ENCODE data around the gene MYADML2.

MYADML2 gene

GRCh38 chr17:81939218-81939617, 7.8 kb downstream of the MYADML2 start:
- DNase-seq (ENCODE audit: low spot score) = no peak

DNA sequence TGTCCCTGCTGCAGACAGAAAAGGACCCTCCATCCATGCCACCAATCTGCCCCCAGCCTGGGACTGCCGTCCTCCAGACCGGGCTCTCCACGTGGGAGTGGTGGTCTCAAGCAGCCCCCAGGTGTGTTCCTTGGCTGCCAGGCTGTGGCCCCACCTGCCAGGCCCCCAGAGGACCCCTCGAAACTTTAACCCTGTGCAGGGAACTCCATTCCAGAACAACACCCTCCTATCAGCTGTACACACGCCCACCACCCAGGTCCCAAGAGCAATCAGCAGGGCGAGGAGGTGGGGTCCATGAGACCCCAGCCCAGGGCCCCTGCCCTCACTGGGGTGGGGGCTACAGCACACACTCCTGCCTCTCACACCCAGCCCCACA, 11.3 kb downstream of the MYADML2 start:
- DNase-seq (ENCODE audit: low spot score) = no peak

DNA sequence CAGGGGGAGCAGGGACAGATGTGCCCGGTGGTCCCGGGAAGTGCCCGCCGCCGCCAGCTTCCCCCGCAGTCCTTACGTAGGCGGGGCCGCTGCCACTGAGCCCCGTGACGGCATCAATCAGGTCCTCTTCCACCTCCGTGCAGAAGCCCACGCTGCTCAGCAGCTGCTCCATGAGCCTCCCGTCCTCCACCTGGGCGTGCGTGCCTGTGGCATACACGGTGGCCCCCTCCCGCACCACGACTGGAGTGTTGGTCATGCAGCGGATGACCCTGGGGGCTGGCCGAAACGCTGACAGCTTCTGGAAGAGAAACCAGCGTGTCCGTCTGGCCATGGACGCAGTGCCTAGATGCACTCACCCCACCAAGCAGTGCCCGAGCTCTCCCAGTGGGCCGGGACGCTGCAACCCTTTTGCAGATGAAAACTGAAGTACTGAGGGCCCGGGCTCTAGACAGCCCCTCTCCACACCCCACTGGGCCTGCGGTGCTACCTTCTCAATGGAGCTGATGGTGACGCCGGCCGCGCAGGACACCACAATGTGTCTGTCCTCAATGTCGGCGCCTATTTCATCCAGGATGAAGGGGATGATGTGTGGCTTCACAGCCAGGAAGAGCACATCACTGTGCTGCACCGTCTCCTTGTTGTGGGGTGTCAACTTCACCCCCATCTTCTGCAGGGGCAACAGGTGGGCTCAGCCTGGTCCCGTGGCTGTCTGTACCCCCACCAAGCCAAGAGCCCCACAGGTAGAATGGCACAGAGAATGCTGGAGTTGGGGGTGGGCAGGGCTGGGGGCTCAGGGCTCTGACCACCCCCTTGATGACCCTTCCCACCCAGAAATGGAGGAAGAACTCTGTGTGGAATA, 12.0 kb downstream of the MYADML2 start:
- no peak for DNase-seq (ENCODE audit: low spot score)

- no peak for DNase-seq (ENCODE audit: low spot score)
Measured at GRCh38 chr17:81934098-81934757, 12.8 kb downstream of the MYADML2 start.

- DNase-seq (ENCODE audit: low spot score) = no peak
Measured at GRCh38 chr17:81933178-81933699, 13.8 kb downstream of the MYADML2 start.

DNA sequence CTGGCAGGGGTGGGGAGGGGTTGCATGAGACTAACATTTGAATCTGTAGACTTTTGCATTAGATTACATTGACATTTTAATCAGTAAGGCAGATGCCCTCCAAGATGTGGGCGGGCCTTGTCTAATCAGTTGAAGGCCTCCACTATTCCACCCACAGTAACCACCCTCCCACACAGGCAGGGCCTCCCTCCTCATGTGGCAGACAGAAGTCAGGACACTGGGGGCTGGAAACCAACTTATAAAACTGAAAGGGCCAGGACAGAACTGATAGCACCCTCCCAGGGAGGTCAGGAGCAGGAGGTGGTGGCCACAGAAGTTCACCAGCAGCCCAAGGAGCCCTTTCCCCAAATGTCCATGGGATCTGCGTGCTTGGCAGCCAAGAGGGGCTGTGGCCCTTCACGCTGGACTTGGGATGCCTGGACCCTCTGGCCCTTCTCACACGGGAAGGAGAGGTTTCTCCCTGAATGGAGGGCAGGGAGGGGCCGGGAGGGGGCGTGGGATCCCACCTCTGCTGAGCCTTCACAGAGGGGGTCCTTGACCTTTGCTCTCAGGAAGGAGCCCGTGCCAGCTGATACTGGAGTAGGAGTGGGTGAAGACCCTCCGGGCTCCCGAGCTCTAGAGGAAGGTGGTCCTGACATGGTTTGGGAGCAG, 14.6 kb downstream of the MYADML2 start:
- no peak for DNase-seq (ENCODE audit: low spot score)

GRCh38 chr17:81931557-81932332, 15.3 kb downstream of the MYADML2 start:
- DNase-seq (ENCODE audit: low spot score) = no peak

DNA sequence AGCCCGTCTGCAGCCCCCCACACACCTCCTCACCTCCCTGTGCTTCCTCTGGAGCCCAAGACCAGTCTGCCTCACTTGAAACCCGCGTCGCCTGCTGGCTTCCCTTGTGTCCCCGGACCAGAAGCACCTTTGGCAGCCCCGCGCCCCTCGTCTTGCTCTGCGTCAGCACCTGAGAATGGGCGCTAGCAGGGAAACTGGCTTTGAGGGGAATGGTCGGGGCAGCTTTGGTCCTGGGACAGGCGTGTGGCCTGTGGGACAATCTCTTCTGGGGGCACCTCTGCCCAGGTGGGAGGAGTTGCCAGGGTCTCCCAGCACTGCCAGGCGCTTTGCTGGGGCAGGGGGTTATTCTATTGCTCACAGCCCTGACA, 15.9 kb downstream of the MYADML2 start:
- no peak for DNase-seq (ENCODE audit: low spot score)

GRCh38 chr17:81930142-81931125, 16.6 kb downstream of the MYADML2 start:
- no peak for DNase-seq (ENCODE audit: low spot score)

GRCh38 chr17:81929253-81930141, 17.5 kb downstream of the MYADML2 start:
- no peak for DNase-seq (ENCODE audit: low spot score)

DNA sequence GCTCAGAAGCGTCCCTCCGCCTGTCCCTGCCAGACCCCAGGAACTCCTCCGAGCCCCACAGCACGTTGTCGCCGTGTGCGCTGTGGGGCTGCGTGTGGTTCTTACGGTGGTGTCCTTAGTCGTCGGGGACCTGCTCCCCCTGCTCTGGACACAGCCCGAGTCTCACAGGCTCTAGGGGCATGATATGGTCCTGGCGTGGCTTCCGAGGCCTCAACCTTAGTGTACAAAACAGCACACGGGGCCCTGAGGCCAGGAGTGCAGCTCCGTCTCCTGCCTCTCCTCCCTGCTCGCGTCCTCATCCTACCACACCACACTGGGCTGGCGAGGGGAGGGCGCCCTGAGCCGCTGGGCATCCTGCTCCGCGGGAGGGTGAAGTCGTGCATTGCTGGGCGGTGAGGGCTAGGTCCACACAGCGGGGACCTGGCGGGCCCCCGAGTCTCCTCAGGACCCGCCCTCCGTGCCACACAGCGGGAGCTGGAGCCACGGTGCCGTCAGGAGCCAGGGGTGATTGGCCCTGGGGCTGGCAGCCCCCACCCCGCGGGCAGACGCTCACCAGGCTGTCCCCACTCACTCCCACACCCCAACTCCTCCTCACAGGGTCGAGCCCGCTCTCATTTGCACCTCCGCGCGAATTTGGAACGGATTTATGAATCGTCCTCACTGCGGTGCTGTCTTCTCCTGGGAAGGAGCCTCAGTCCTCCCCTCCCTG, 18.3 kb downstream of the MYADML2 start:
- no peak for DNase-seq (ENCODE audit: low spot score)

DNA sequence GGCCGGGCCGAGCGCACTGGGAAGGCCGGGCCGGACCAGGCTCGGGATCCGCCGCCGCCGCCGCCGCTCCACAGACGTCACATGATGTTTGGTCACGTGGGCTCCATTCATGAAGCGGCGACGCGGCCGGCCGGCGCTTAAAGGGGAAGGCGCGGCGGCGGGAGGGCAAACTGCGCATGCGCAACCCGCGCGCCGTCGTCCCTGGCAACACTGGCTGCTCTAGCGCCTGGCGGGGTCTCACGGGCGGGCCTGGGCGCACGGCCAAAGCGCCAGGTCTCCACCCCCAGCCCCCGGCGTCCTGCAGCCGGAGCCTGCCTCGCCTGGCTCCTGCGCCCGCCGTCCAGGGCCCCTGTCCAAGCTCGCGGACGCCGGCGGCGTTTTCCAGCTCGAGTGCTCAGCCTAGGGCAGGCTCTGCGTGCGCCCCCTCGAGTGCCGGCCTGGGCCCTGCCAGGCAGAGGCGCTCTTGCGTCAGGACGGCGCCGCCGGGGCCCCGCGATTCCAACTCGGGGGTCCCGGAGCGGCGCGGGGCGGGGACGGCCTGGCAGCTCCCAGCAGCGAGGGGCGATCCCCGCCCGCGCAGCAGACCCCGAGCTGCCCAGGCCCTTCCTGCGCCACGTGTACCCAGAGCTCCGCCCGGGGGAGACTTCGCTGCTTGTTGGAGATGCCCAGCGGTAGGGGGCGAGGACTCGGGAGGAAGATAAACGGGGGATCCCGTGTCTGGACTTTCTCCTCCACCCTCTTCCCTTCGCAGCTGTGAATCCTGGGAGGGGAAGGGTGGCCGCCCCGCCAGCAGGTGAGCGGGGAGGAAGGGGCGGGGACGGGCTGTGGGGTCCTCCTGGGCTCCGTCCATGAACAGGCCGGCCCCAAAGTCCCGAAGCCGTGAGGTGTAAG, 19.1 kb downstream of the MYADML2 start, which contains the start of gene MAFG:
Gene MAFG (minus strand): TSS at position 83 of the 891 bp plus-strand sequence. CDS start 4,550 bp downstream, outside the sequence.
- DNase-seq (ENCODE audit: low spot score) = peak; percentile 88

- DNase-seq (ENCODE audit: low spot score) = no peak
Measured at GRCh38 chr17:81927152-81927652, 19.8 kb downstream of the MYADML2 start.

GRCh38 chr17:81926451-81927151, 20.4 kb downstream of the MYADML2 start:
- DNase-seq (ENCODE audit: low spot score) = peak; percentile 47

DNA sequence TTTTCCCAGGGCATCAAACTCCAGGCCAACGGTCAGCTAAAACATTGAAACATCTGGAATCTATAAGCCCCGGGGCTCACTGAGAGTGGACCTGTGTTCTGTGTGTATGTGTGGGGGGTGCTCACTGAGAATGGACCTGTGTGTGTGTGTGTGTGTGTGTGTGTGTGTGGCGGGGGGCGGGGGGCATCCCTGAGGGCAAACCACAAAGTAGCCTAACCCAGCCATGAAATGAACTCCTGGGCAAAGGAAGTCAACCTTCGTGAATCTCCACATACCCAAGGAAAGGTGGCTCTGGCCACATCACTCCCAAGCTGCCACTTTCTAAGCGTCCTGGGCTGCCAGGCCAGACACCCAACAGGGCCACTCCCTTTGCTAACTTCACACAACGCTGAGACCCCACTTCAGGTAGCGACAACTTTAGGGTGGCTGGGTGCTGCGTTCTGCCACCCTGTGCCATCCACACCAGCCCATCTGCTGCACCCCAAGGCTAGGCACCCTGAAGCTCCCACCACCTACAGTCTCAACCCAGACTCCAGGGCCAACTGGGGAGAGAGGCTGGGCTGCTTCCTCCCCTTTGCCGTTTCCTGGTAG, 21.1 kb downstream of the MYADML2 start:
- DNase-seq (ENCODE audit: low spot score) = no peak
